ENCODE measurements around the gene CEBPZOS. TPM values are rescaled to one million over a fixed set of nuclear protein-coding genes. Genes with fewer than 3 reads are reported as not detected.

Gene CEBPZOS
- total and polyA plus RNA-seq, 4 donors = 9.1 to 22.9 (median 13.5) TPM

DNA sequence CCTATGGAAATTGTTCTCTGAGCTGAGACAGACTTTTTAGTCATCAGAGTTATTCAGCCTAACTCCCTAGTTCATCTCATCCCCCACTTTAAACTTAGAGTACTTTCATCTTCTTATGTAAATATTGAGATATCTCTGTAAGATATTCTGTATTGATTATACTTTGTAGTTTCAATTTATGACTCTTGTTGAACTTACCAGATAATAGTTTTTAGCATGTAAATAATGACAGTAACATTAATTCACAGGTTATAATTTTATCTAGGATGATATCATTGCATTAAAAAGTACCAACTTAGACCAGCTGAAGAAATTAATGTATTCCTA is 24.7 kb upstream of the CEBPZOS start (continued):
- no peak for TF ChIP-seq EGR1 (IDR thresholded peaks at IDR 0.05; ENCODE audit: low read depth in 2 of 2)

DNA sequence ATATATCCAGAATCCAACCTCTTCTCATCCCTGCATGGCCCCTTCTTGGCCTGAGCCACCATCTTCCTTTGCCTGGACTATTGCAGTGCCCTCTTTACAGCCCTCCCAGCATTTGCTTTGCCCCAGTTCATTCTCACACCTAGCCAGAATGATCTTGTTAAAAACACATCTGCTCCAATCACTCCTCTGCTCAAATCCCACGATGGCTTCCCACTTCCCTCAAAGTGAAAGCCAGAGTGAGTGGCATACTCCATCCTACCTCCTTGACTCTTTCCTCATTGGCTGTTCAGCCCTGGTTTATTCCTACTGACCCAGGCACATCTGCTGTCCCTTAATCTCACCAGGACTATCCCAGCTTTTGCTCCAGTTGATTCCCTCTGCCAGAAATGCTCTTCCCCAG is 22.6 kb upstream of the CEBPZOS start:
- Histone ChIP-seq H3K36me3 (ENCODE audit: control insufficient read depth in 4 of 4, insufficient read depth in 3 of 4, low read depth in 1 of 4, low read length in 3 of 4) (no peaks in the 10 kb centered on the region), H3K9me3 (ENCODE audit: control insufficient read depth in 4 of 4, low read length in 3 of 4) (no peaks in the 10 kb centered on the region), H3K4me3 (ENCODE audit: low read depth in 1 of 3, low read length in 3 of 3) (no peak overlapping the region), H3K4me1 (ENCODE audit: control insufficient read depth in 4 of 4, insufficient read depth in 4 of 4, low read length in 3 of 4) (peaks cover 2 to 3% (median 3%) of the 10 kb centered on the region in 4 donors), H3K27ac (ENCODE audit: low read depth in 1 of 2, low read length in 2 of 2) (no peak overlapping the region), H3K9ac (ENCODE audit: low read depth in 1 of 2, low read length in 2 of 2) (no peak overlapping the region), H3K27me3 (ENCODE audit: control insufficient read depth in 4 of 4, insufficient read depth in 4 of 4, low read length in 3 of 4) (no peaks in the 10 kb centered on the region)
- no peak for DNase-seq (ENCODE audit: low spot score)
- TF ChIP-seq, protein P1, sequence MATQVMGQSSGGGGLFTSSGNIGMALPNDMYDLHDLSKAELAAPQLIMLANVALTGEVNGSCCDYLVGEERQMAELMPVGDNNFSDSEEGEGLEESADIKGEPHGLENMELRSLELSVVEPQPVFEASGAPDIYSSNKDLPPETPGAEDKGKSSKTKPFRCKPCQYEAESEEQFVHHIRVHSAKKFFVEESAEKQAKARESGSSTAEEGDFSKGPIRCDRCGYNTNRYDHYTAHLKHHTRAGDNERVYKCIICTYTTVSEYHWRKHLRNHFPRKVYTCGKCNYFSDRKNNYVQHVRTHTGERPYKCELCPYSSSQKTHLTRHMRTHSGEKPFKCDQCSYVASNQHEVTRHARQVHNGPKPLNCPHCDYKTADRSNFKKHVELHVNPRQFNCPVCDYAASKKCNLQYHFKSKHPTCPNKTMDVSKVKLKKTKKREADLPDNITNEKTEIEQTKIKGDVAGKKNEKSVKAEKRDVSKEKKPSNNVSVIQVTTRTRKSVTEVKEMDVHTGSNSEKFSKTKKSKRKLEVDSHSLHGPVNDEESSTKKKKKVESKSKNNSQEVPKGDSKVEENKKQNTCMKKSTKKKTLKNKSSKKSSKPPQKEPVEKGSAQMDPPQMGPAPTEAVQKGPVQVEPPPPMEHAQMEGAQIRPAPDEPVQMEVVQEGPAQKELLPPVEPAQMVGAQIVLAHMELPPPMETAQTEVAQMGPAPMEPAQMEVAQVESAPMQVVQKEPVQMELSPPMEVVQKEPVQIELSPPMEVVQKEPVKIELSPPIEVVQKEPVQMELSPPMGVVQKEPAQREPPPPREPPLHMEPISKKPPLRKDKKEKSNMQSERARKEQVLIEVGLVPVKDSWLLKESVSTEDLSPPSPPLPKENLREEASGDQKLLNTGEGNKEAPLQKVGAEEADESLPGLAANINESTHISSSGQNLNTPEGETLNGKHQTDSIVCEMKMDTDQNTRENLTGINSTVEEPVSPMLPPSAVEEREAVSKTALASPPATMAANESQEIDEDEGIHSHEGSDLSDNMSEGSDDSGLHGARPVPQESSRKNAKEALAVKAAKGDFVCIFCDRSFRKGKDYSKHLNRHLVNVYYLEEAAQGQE (IDR thresholded peaks at IDR 0.05) = no peak
- TF ChIP-seq HNF4A (conservative IDR thresholded peaks at IDR 0.05) = no peak
- TF ChIP-seq EGR1 (IDR thresholded peaks at IDR 0.05; ENCODE audit: low read depth in 2 of 2) = no peak
- TF ChIP-seq NR2F2 (IDR thresholded peaks at IDR 0.05) = no peak
- TF ChIP-seq FOXA2 (IDR thresholded peaks at IDR 0.05) = no peak
- TF ChIP-seq FOXA1 (IDR thresholded peaks at IDR 0.05) = no peak
- TF ChIP-seq, protein P2, sequence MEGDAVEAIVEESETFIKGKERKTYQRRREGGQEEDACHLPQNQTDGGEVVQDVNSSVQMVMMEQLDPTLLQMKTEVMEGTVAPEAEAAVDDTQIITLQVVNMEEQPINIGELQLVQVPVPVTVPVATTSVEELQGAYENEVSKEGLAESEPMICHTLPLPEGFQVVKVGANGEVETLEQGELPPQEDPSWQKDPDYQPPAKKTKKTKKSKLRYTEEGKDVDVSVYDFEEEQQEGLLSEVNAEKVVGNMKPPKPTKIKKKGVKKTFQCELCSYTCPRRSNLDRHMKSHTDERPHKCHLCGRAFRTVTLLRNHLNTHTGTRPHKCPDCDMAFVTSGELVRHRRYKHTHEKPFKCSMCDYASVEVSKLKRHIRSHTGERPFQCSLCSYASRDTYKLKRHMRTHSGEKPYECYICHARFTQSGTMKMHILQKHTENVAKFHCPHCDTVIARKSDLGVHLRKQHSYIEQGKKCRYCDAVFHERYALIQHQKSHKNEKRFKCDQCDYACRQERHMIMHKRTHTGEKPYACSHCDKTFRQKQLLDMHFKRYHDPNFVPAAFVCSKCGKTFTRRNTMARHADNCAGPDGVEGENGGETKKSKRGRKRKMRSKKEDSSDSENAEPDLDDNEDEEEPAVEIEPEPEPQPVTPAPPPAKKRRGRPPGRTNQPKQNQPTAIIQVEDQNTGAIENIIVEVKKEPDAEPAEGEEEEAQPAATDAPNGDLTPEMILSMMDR (IDR thresholded peaks at IDR 0.05; ENCODE audit: low read depth, low read length, missing input control) = no peak
- TF ChIP-seq YY1 (IDR thresholded peaks at IDR 0.05) = no peak
- TF ChIP-seq HNF4G (IDR thresholded peaks at IDR 0.05) = no peak
- TF ChIP-seq JUND (IDR thresholded peaks at IDR 0.05) = no peak
- TF ChIP-seq GABPA (IDR thresholded peaks at IDR 0.05 in 1 of 2, conservative IDR thresholded peaks at IDR 0.05 in 1 of 2) = no peak
- TF ChIP-seq, protein P3, sequence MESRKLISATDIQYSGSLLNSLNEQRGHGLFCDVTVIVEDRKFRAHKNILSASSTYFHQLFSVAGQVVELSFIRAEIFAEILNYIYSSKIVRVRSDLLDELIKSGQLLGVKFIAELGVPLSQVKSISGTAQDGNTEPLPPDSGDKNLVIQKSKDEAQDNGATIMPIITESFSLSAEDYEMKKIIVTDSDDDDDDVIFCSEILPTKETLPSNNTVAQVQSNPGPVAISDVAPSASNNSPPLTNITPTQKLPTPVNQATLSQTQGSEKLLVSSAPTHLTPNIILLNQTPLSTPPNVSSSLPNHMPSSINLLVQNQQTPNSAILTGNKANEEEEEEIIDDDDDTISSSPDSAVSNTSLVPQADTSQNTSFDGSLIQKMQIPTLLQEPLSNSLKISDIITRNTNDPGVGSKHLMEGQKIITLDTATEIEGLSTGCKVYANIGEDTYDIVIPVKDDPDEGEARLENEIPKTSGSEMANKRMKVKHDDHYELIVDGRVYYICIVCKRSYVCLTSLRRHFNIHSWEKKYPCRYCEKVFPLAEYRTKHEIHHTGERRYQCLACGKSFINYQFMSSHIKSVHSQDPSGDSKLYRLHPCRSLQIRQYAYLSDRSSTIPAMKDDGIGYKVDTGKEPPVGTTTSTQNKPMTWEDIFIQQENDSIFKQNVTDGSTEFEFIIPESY (IDR thresholded peaks at IDR 0.05) = no peak
- TF ChIP-seq SP1 (IDR thresholded peaks at IDR 0.05) = no peak
- TF ChIP-seq, protein P4, sequence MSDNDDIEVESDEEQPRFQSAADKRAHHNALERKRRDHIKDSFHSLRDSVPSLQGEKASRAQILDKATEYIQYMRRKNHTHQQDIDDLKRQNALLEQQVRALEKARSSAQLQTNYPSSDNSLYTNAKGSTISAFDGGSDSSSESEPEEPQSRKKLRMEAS (IDR thresholded peaks at IDR 0.05) = no peak
- TF ChIP-seq RXRA (IDR thresholded peaks at IDR 0.05) = no peak
- TF ChIP-seq, protein P5, sequence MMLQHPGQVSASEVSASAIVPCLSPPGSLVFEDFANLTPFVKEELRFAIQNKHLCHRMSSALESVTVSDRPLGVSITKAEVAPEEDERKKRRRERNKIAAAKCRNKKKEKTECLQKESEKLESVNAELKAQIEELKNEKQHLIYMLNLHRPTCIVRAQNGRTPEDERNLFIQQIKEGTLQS (IDR thresholded peaks at IDR 0.05) = no peak
- TF ChIP-seq TAF1 (conservative IDR thresholded peaks at IDR 0.05) = no peak
- TF ChIP-seq RAD21 (IDR thresholded peaks at IDR 0.05) = no peak
- 86% methylated on average over 1 of the region's 1 CpG for WGBS

Data from liver (tissue), 9 donors.